OCI-LY1 (cell line): ENCODE measurements around the gene MACROD2.

Experiments
- H2AFZ ChIP-seq: fragments of 200-600 bp; sonication (generic), shearing (Covaris generic); 2 replicates; pipeline ENCODE4 v1.6.0; 2014; ENCODE audit warnings: antibody characterized with exemption, mild to moderate bottlenecking, low read length
- H3F3A ChIP-seq: fragments of 200-600 bp; sonication (generic), shearing (Covaris generic); 2 replicates; pipeline ENCODE4 v1.6.0; 2014; ENCODE audit warnings: mild to moderate bottlenecking, antibody characterized with exemption, low read length, moderate library complexity; ENCODE audit not compliant: insufficient read depth
- H3K27ac ChIP-seq: fragments of 200-600 bp; sonication (generic); 2 replicates; pipeline ENCODE4 v1.5.1; 2014; ENCODE audit warnings: low read length, mixed run types, mild to moderate bottlenecking, low read depth; ENCODE audit not compliant: poor library complexity, severe bottlenecking
- H3K27me3 ChIP-seq: fragments of 200-600 bp; sonication (generic); 2 replicates; pipeline ENCODE4 v1.6.0; 2014; ENCODE audit warnings: antibody characterized with exemption, mild to moderate bottlenecking, low read length, moderate library complexity; ENCODE audit not compliant: insufficient read depth
- H3K36me3 ChIP-seq: fragments of 200-600 bp; sonication (generic); 2 replicates; pipeline ENCODE4 v1.6.1; 2014; ENCODE audit warnings: mild to moderate bottlenecking, antibody characterized with exemption, low read length, moderate library complexity, mixed read lengths; ENCODE audit not compliant: insufficient read depth
- H3K4me1 ChIP-seq: fragments of 200-600 bp; sonication (generic); 2 replicates; pipeline ENCODE4 v1.5.1; 2014; ENCODE audit warnings: mild to moderate bottlenecking, low read length, moderate library complexity; ENCODE audit not compliant: insufficient read depth, severe bottlenecking
- H3K4me2 ChIP-seq: fragments of 200-600 bp; sonication (generic), shearing (Covaris generic); 2 replicates; pipeline ENCODE4 v1.6.1; 2014; ENCODE audit warnings: low read length
- H3K4me3 ChIP-seq: fragments of 200-600 bp; sonication (generic); 2 replicates; pipeline ENCODE4 v1.5.1; 2014; ENCODE audit warnings: low read length, low read depth, mild to moderate bottlenecking, mixed read lengths; ENCODE audit not compliant: poor library complexity, severe bottlenecking
- H3K79me2 ChIP-seq: fragments of 200-600 bp; shearing (Covaris generic); 2 replicates; pipeline ENCODE4 v1.6.1; 2016; ENCODE audit warnings: mixed run types, low read length, mixed read lengths; ENCODE audit not compliant: insufficient read depth
- H3K9ac ChIP-seq: fragments of 200-600 bp; sonication (generic), shearing (Covaris generic); 2 replicates; pipeline ENCODE4 v1.6.1; 2014; ENCODE audit warnings: mild to moderate bottlenecking, low read length, mixed read lengths
- H3K9me2 ChIP-seq: fragments of 200-600 bp; sonication (generic), shearing (Covaris generic); 2 replicates; pipeline ENCODE4 v1.6.1; 2014; ENCODE audit warnings: low read depth, mild to moderate bottlenecking, low read length, mixed read lengths
- H3K9me3 ChIP-seq: fragments of 200-600 bp; shearing (Covaris generic); 2 replicates; pipeline ENCODE4 v1.6.1; 2014; ENCODE audit warnings: low read length, mixed read lengths
- H4K20me1 ChIP-seq: fragments of 200-600 bp; sonication (generic), shearing (Covaris generic); 2 replicates; pipeline ENCODE4 v1.6.0; 2016; ENCODE audit warnings: mild to moderate bottlenecking, low read length; ENCODE audit not compliant: insufficient read depth
- CTCF ChIP-seq: fragments of 200-600 bp; sonication (generic), shearing (Covaris generic); IDR thresholded peaks from 2 replicates; pipeline ENCODE4 v1.5.1; 2017; ENCODE audit warnings: mild to moderate bottlenecking, antibody characterized with exemption, low read length, moderate library complexity, mixed read lengths
- EZH2 ChIP-seq: fragments of 200-600 bp; sonication (generic), shearing (Covaris generic); IDR thresholded peaks from 2 replicates; pipeline ENCODE4 v1.8.0; 2017; ENCODE audit warnings: borderline replicate concordance, mixed run types, mild to moderate bottlenecking, antibody characterized with exemption, low read length, moderate library complexity, mixed read lengths

Gene MACROD2

GRCh38 chr20:15940127-15940526 lies 1944.8 kb downstream of the MACROD2 start:
- H2AFZ ChIP-seq = no peak overlapping the region
- no peak overlapping the region for H3K27ac ChIP-seq
- no peak overlapping the region for H3K4me3 ChIP-seq
- H3K4me2 ChIP-seq = no peak overlapping the region
- H3K9ac ChIP-seq = no peak overlapping the region
- H3K9me2 ChIP-seq = no peaks in the 10 kb centered on the region
- TF ChIP-seq EZH2 (no peak), CTCF (no peak)
- H3F3A ChIP-seq = no peaks in the 10 kb centered on the region
- H3K27me3 ChIP-seq = no peaks in the 10 kb centered on the region
- H3K4me1 ChIP-seq = no peaks in the 10 kb centered on the region
- H3K79me2 ChIP-seq = no peaks in the 10 kb centered on the region
- H4K20me1 ChIP-seq = no peaks in the 10 kb centered on the region
- no peaks in the 10 kb centered on the region for H3K9me3 ChIP-seq
- H3K36me3 ChIP-seq = no peaks in the 10 kb centered on the region

GRCh38 chr20:15942130-15942529 lies 1946.8 kb downstream of the MACROD2 start:
- Histone ChIP-seq H3K79me2 (no peaks in the 10 kb centered on the region), H3K9ac (no peak overlapping the region), H2AFZ (no peak overlapping the region), H4K20me1 (no peaks in the 10 kb centered on the region), H3K27ac (no peak overlapping the region), H3K27me3 (no peaks in the 10 kb centered on the region), H3K9me2 (no peaks in the 10 kb centered on the region), H3K36me3 (no peaks in the 10 kb centered on the region), H3K4me2 (no peak overlapping the region), H3K9me3 (no peaks in the 10 kb centered on the region), H3K4me1 (no peaks in the 10 kb centered on the region), H3F3A (no peaks in the 10 kb centered on the region), H3K4me3 (no peak overlapping the region)
- no peak for TF ChIP-seq CTCF
- no peak for TF ChIP-seq EZH2

- H3K27me3 ChIP-seq = no peaks in the 10 kb centered on the region
- no peaks in the 10 kb centered on the region for H3K9me2 ChIP-seq
- no peaks in the 10 kb centered on the region for H4K20me1 ChIP-seq
- H3K4me3 ChIP-seq = no peak overlapping the region
- H3K4me2 ChIP-seq = no peak overlapping the region
- no peaks in the 10 kb centered on the region for H3K79me2 ChIP-seq
- no peak overlapping the region for H2AFZ ChIP-seq
- H3K9ac ChIP-seq = no peak overlapping the region
- H3K4me1 ChIP-seq = no peaks in the 10 kb centered on the region
- no peak overlapping the region for H3K27ac ChIP-seq
- no peaks in the 10 kb centered on the region for H3K9me3 ChIP-seq
- no peaks in the 10 kb centered on the region for H3K36me3 ChIP-seq
- TF ChIP-seq CTCF (no peak), EZH2 (no peak)
- H3F3A ChIP-seq = no peaks in the 10 kb centered on the region
Observed at GRCh38 chr20:15945289-15945688, 1950.0 kb downstream of the MACROD2 start.
